ENCODE measurements around the gene SPAG7.

The SPAG7 gene

GRCh38 chr17:5000237-5000639, 32.6 kb upstream of the SPAG7 start:
- CTCF ChIA-PET, result interaction anchor here (1.0 to 1.7 kb wide), 3 partner anchors 10 to 13 kb away, joined by 3 to 4 read pairs (median 4); partner anchors contain the start of gene CAMTA2
- POLR2A ChIA-PET, result interaction anchor here (0.6 to 0.8 kb wide), 2 partner anchors 12 to 17 kb away, joined by 3 to 7 read pairs; no protein-coding TSS in a partner anchor
- TF ChIP-seq, protein P1, sequence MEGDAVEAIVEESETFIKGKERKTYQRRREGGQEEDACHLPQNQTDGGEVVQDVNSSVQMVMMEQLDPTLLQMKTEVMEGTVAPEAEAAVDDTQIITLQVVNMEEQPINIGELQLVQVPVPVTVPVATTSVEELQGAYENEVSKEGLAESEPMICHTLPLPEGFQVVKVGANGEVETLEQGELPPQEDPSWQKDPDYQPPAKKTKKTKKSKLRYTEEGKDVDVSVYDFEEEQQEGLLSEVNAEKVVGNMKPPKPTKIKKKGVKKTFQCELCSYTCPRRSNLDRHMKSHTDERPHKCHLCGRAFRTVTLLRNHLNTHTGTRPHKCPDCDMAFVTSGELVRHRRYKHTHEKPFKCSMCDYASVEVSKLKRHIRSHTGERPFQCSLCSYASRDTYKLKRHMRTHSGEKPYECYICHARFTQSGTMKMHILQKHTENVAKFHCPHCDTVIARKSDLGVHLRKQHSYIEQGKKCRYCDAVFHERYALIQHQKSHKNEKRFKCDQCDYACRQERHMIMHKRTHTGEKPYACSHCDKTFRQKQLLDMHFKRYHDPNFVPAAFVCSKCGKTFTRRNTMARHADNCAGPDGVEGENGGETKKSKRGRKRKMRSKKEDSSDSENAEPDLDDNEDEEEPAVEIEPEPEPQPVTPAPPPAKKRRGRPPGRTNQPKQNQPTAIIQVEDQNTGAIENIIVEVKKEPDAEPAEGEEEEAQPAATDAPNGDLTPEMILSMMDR (IDR thresholded peaks at IDR 0.05; ENCODE audit: control extremely low read depth, extremely low read depth, low read depth, missing control alignments), result no peak
- DNase-seq (ENCODE audit: extremely low spot score), result no peak

DNA sequence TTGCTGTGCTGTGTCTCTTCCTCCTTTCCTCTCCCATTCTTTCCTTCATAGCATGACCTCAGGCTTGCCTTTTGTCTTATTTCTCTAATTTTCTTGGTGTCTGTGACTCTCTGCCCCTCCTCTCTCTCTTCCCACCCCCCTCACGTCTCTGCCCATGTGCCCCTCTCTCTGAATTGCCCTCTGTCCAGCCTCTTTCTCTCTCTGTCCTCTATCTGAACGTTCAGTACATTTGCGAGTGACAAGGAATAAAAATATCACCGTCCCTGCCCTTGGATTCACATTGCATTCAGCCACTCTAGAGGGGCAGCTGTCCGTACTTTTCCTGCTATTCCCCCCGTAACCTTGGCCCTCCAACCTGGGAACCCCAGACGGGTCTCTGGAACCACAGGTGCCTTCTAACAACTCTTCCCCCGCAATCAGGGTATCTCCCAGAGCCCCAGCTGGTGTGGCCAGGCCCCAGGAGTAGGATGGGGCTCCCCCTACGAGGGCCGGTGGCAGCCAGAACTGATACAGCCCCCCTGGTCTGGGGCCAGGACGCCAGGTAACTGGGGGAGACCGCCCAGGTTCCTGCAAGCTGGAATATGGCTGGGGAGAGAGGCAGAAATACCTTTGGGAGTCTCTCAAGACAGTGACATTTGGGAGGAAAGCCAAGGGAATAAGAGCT, 31.9 kb upstream of the SPAG7 start:
- ChIA-PET CTCF (interaction anchor here (1.0 to 1.7 kb wide), 3 partner anchors 10 to 12 kb away, joined by 3 to 4 read pairs (median 4); partner anchors contain the start of gene CAMTA2), POLR2A (interaction anchor here (0.6 to 0.8 kb wide), 2 partner anchors 12 to 17 kb away, joined by 3 to 7 read pairs; no protein-coding TSS in a partner anchor)
- TF ChIP-seq, protein P1 (IDR thresholded peaks at IDR 0.05; ENCODE audit: control extremely low read depth, extremely low read depth, low read depth, missing control alignments), result no peak
- peak; percentile 42 for DNase-seq (ENCODE audit: extremely low spot score)

GRCh38 chr17:4998732-4999429, 31.3 kb upstream of the SPAG7 start:
- ChIA-PET POLR2A (no interaction called here), CTCF (interaction anchor here (0.8 to 2.6 kb wide), 3 partner anchors 10 to 32 kb away, joined by 3 to 17 read pairs (median 4); partner anchors contain the start of gene CAMTA2)
- DNase-seq (ENCODE audit: extremely low spot score), result peak; percentile 68
- TF ChIP-seq, protein P1 (IDR thresholded peaks at IDR 0.05; ENCODE audit: control extremely low read depth, extremely low read depth, low read depth, missing control alignments), result no peak

DNA sequence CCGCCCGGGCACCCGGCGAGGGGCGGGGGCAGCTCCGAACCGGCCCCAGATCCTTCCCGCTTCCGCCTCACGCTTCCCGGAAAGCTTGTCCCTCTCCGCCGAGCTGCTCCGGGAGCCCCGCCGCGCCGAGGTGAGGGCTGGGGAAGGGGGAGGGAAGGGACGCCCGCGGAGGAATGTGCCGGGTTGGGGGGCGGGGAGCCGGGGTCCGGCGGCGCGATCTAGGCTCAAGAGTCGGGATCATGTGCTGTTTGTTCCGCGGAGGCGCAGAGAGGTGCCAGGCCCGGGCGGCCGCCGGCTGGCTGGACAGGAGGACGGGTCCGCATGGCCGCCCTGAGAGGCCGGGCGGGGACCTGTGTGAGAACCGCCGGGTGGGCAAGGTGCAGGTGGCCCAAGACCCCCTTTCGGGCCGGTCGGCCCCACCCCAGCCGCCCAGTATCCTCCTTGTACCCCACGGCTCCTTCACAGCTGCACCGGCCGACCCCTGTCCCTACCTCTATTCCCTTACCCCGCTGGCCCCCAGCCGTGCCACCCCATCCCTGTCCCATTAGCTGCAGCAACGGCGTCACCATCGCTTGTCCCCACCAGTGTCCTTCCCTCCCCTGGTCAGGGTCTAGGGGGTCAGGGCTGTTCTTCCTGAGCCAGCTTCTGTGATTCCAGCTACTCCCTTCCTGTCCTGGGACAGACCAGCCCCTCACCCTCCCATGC, 30.6 kb upstream of the SPAG7 start:
- DNase-seq (ENCODE audit: extremely low spot score), result peak; percentile 35
- CTCF ChIA-PET, result interaction anchor here (0.8 to 2.6 kb wide), 8 partner anchors 10 to 52 kb away, joined by 3 to 17 read pairs (median 3); partner anchors contain the start of gene CAMTA2
- TF ChIP-seq, protein P1 (IDR thresholded peaks at IDR 0.05; ENCODE audit: control extremely low read depth, extremely low read depth, low read depth, missing control alignments), result no peak
- POLR2A ChIA-PET, result interaction anchor here (1.1 kb wide), 1 partner anchor 11 kb away, joined by 3 read pairs; the partner anchor contains the start of gene CAMTA2

DNA sequence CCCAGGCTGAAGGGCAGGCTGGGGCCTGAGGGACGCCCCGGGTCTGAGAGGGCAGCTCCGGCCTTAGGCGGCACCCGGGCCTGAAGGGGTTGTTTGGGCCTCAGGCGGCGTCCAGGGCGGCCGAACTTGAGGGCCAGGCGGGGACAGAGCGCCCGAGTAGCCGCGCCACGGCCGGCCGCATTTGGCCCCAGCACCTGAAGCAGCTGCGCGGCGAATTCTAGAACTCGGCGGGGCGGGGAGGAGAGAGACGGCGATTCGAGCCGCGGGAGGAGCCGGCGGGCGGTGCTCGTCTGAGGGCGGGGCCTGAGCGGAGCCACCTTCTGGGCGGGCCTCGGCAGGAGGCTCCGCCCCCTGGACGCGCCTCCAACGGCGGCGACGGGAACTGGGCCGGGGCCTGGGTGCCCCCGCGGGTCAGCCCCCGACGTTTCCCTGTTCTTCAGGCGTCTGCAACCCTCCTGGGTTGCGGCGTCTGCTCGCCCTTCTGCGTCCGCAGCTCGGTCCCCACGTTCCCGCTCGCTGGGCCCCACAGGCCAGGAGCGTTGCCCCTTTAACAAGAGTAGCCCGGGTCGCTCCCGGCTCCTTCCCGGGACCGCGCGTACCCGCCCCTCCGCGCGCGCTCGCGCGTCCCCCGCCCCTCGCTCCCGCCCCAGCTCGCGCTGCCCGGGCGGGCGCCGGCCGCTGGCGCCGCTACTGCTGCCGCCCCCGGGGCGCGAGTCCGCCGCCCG, 29.8 kb upstream of the SPAG7 start, which contains the start of the genes INCA1 and KIF1C:
TSS of gene INCA1 (minus strand) at position 221 of the 725 bp plus-strand sequence. CDS start 3,085 bp downstream, outside the sequence.
TSS of gene KIF1C (plus strand) at position 649 of the 725 bp plus-strand sequence. CDS start 2,297 bp downstream, outside the sequence.
- CTCF ChIA-PET, result interaction anchor here (0.9 to 2.6 kb wide), 7 partner anchors 9 to 51 kb away, joined by 3 to 17 read pairs (median 3); partner anchors contain the start of gene CAMTA2
- POLR2A ChIA-PET, result interaction anchor here (0.6 to 1.1 kb wide), 3 partner anchors 10 to 52 kb away, joined by 3 read pairs; partner anchors contain the start of genes CAMTA2 and SPAG7
- TF ChIP-seq, protein P1 (IDR thresholded peaks at IDR 0.05; ENCODE audit: control extremely low read depth, extremely low read depth, low read depth, missing control alignments), result no peak
- DNase-seq (ENCODE audit: extremely low spot score), result peak; percentile 99

All from GM10248 (cell line).